Fibroblast of lung (primary cell): Measurements from ENCODE around the gene ZNF562. TPM values are rescaled to one million over a fixed set of nuclear protein-coding genes. Genes with fewer than 3 reads are reported as not detected.

Experiments
- DNase-seq, 2 donors: peaks; one replicate each; pipeline versions ENCODE4 v3.0.0 to v3.0.0-alpha.2; 2010; ENCODE audit warnings: low read depth in 2 of 2
- H2AFZ ChIP-seq: 2 replicates; pipeline ENCODE4 v1.5.1; 2012; ENCODE audit warnings: low read length, control low read depth, inconsistent platforms
- H3K27ac ChIP-seq: 2 replicates; pipeline ENCODE4 v1.5.1; 2011; ENCODE audit warnings: low read length, control low read depth; ENCODE audit not compliant: insufficient read depth
- H3K27me3 ChIP-seq: 2 replicates; pipeline ENCODE4 v1.5.1; 2011; ENCODE audit warnings: mild to moderate bottlenecking, low read length; ENCODE audit not compliant: control insufficient read depth, insufficient read depth
- H3K36me3 ChIP-seq: 2 replicates; pipeline ENCODE4 v1.5.1; 2011; ENCODE audit warnings: low read length; ENCODE audit not compliant: control insufficient read depth, insufficient read depth
- H3K4me1 ChIP-seq: 2 replicates; pipeline ENCODE4 v1.5.1; 2011; ENCODE audit warnings: low read length; ENCODE audit not compliant: control insufficient read depth, insufficient read depth; ENCODE audit errors: extremely low read depth
- H3K4me2 ChIP-seq: 2 replicates; pipeline ENCODE4 v1.5.1; 2011; ENCODE audit warnings: low read length, control low read depth; ENCODE audit not compliant: insufficient read depth; ENCODE audit errors: extremely low read depth
- H3K4me3 ChIP-seq, 4 experiments: fragments of 200-600 bp in 1 of 4; sonication (generic) in 1 of 4; replicated peaks in 1 of 4; 2 replicates each; pipeline ENCODE4 v1.5.1; 2011 to 2016; ENCODE audit warnings: low read length in 4 of 4, low read depth in 3 of 4, mild to moderate bottlenecking in 3 of 4, control low read depth in 2 of 4, inconsistent platforms in 1 of 4, mixed read lengths in 1 of 4; ENCODE audit not compliant: insufficient read depth in 1 of 4; ENCODE audit errors: control extremely low read depth in 1 of 4
- H3K79me2 ChIP-seq: 2 replicates; pipeline ENCODE4 v1.5.1; 2012; ENCODE audit warnings: mild to moderate bottlenecking, low read length, inconsistent platforms; ENCODE audit not compliant: control insufficient read depth, insufficient read depth
- H3K9ac ChIP-seq: 2 replicates; pipeline ENCODE4 v1.5.1; 2011; ENCODE audit warnings: mild to moderate bottlenecking, low read length, control low read depth; ENCODE audit not compliant: insufficient read depth
- H3K9me3 ChIP-seq: 2 replicates; pipeline ENCODE4 v1.5.1; 2012; ENCODE audit warnings: low read depth, low read length; ENCODE audit not compliant: control insufficient read depth, insufficient read depth
- H4K20me1 ChIP-seq: 2 replicates; pipeline ENCODE4 v1.5.1; 2011; ENCODE audit warnings: low read length; ENCODE audit not compliant: control insufficient read depth, insufficient read depth; ENCODE audit errors: extremely low read depth
- EZH2 ChIP-seq: IDR thresholded peaks from 2 replicates; pipeline ENCODE4 v1.5.1; 2012; ENCODE audit warnings: low read length, control low read depth, mild to moderate bottlenecking; ENCODE audit errors: missing control alignments
- polyA plus RNA-seq, 2 donors: library from polyadenylated mRNA; depleted of rRNA in 1 of 2; stranded (reverse) in 1 of 2; unstranded in 1 of 2; fragments of >200 nt; gene quantifications; 2 replicates each; pipeline ENCODE4 v1.2.1, GENCODE V29; 2011 to 2012; ENCODE audit warnings: missing spikeins in 1 of 2
- total RNA-seq: library from RNA; depleted of rRNA; stranded (reverse); fragments of >200 nt; gene quantifications from 2 replicates; pipeline ENCODE4 v1.2.1, GENCODE V29; 2014
- TF ChIP-seq, protein P1 (sequence below), 2 donors: IDR thresholded peaks in 1 of 2; conservative IDR thresholded peaks in 1 of 2; 1 replicate in 1 of 2; 2 replicates in 1 of 2; pipeline ENCODE4 v1.5.1; 2011 to 2012; ENCODE audit warnings: low read length in 2 of 2, control low read depth in 1 of 2, inconsistent platforms in 1 of 2, low read depth in 1 of 2, mild to moderate bottlenecking in 1 of 2

ZNF562 gene
- total and polyA plus RNA-seq, 2 donors (not counting 1 experiment from before 2014, with no cell fraction given) = 12.2 to 28.6 TPM

DNA sequence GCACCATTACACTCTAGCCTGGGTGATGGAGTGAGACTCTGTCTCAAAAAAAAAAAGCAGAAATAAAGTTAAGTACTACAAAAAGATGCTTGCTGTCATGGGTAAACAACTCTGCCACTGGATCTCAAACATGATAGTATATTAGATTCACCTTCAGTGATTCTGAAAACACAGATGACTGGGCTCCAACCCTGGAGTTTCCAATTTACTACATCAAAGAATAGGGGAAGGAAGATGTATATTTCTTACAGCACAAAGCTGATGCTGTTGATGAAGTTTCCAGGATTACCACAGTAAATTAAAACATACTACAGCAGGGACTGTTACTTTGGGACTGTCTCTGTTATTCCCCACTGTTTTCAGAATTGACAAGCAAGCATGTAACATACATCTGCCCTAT lies 59.1 kb downstream of the ZNF562 start:
- no peaks in the 10 kb centered on the region for H4K20me1 ChIP-seq
- no peak overlapping the region for H3K27ac ChIP-seq
- H3K9ac ChIP-seq = no peak overlapping the region
- H3K4me2 ChIP-seq = no peak overlapping the region
- no peak overlapping the region for H3K4me3 ChIP-seq
- DNase-seq = no peak
- no peaks in the 10 kb centered on the region for H3K4me1 ChIP-seq
- TF ChIP-seq, protein P1, sequence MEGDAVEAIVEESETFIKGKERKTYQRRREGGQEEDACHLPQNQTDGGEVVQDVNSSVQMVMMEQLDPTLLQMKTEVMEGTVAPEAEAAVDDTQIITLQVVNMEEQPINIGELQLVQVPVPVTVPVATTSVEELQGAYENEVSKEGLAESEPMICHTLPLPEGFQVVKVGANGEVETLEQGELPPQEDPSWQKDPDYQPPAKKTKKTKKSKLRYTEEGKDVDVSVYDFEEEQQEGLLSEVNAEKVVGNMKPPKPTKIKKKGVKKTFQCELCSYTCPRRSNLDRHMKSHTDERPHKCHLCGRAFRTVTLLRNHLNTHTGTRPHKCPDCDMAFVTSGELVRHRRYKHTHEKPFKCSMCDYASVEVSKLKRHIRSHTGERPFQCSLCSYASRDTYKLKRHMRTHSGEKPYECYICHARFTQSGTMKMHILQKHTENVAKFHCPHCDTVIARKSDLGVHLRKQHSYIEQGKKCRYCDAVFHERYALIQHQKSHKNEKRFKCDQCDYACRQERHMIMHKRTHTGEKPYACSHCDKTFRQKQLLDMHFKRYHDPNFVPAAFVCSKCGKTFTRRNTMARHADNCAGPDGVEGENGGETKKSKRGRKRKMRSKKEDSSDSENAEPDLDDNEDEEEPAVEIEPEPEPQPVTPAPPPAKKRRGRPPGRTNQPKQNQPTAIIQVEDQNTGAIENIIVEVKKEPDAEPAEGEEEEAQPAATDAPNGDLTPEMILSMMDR (conservative IDR thresholded peaks at IDR 0.05 in 1 of 2, IDR thresholded peaks at IDR 0.05 in 1 of 2; ENCODE audit: low read depth in 1 of 2, low read length in 2 of 2) = no peak
- no peak for TF ChIP-seq EZH2
- peaks cover 2% of the 10 kb centered on the region for H3K9me3 ChIP-seq
- H3K79me2 ChIP-seq = peaks cover 16% of the 10 kb centered on the region
- H2AFZ ChIP-seq = no peak overlapping the region
- H3K27me3 ChIP-seq = no peaks in the 10 kb centered on the region
- peaks cover 21% of the 10 kb centered on the region for H3K36me3 ChIP-seq

DNA sequence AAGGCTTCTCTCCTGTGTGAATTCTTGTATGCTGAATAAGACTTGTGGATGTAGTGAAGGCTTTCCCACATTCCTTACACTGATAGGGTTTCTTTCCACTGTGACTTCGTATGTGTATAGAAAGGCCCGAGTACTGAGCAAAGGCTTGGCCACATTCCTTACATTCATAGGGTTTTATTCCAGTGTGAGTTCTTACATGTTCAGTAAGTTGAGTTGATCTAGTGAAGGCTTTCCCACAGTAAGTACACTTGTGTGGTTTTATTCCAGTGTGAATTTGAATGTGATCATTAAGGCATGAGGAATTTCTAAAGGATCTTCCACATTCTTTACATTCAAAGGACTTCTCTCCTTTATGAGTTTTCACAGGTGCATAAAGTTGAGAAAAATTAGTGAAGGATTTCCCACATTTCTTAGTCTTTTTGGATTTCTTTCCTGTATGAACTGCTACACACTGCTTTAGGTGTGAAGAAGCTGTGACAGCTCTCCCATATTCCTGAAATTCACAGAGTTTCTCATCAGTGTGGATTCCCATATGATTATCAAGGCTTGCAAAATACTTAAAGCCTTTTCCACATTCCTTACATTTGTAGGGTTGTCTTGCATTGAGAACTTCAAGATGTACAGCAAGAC lies 64.3 kb downstream of the ZNF562 start:
- Histone ChIP-seq H3K4me1 (no peaks in the 10 kb centered on the region), H3K27me3 (no peaks in the 10 kb centered on the region), H3K27ac (no peak overlapping the region), H3K9me3 (peaks cover 5% of the 10 kb centered on the region), H4K20me1 (no peaks in the 10 kb centered on the region), H3K9ac (no peak overlapping the region), H3K36me3 (peaks cover 13% of the 10 kb centered on the region), H3K79me2 (no peaks in the 10 kb centered on the region), H3K4me2 (no peak overlapping the region), H2AFZ (no peak overlapping the region), H3K4me3 (no peak overlapping the region)
- TF ChIP-seq EZH2 = no peak
- TF ChIP-seq, protein P1 (conservative IDR thresholded peaks at IDR 0.05 in 1 of 2, IDR thresholded peaks at IDR 0.05 in 1 of 2; ENCODE audit: low read depth in 1 of 2, low read length in 2 of 2) = no peak
- peak in 1 of 2 donors; percentile 12 for DNase-seq

DNA sequence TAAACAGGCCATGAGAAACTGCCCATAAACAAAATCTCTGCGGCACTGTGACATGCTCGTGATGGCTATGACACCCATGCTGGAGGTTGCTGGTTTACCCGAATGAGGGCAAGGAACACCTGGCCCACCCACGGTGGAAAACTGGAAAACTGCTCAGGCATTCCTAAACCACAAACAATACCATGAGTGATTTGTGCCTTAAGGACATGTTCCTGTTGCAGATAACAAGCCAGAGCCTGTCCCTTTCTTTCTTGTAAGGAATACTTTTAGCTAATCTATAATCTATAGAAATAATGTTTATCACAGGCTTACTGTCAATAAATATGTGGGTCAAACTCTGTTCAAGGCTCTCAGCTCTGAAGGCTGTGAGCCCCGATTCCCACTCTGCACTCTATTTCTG lies 66.0 kb downstream of the ZNF562 start:
- Histone ChIP-seq H4K20me1 (no peaks in the 10 kb centered on the region), H3K4me1 (no peaks in the 10 kb centered on the region), H3K36me3 (peaks cover 13% of the 10 kb centered on the region), H3K9me3 (peaks cover 5% of the 10 kb centered on the region), H3K27ac (no peak overlapping the region), H2AFZ (no peak overlapping the region), H3K4me2 (no peak overlapping the region), H3K4me3 (no peak overlapping the region), H3K27me3 (no peaks in the 10 kb centered on the region), H3K9ac (no peak overlapping the region), H3K79me2 (no peaks in the 10 kb centered on the region)
- no peak for TF ChIP-seq EZH2
- TF ChIP-seq, protein P1 (conservative IDR thresholded peaks at IDR 0.05 in 1 of 2, IDR thresholded peaks at IDR 0.05 in 1 of 2; ENCODE audit: low read depth in 1 of 2, low read length in 2 of 2) = no peak
- DNase-seq = no peak
